Measurements from ENCODE around the gene CPNE6. TPM values are rescaled to one million over a fixed set of nuclear protein-coding genes. Genes with fewer than 3 reads are reported as not detected.

CPNE6 gene
- total RNA-seq (ENCODE audit: low replicate concordance), result not detected in 2 replicates

GRCh38 chr14:24071144-24071697, at the start of gene CPNE6:
Gene CPNE6 (plus strand): TSS chr14:24071562. CDS start chr14:24072937, 1,375 bp downstream.

DNA sequence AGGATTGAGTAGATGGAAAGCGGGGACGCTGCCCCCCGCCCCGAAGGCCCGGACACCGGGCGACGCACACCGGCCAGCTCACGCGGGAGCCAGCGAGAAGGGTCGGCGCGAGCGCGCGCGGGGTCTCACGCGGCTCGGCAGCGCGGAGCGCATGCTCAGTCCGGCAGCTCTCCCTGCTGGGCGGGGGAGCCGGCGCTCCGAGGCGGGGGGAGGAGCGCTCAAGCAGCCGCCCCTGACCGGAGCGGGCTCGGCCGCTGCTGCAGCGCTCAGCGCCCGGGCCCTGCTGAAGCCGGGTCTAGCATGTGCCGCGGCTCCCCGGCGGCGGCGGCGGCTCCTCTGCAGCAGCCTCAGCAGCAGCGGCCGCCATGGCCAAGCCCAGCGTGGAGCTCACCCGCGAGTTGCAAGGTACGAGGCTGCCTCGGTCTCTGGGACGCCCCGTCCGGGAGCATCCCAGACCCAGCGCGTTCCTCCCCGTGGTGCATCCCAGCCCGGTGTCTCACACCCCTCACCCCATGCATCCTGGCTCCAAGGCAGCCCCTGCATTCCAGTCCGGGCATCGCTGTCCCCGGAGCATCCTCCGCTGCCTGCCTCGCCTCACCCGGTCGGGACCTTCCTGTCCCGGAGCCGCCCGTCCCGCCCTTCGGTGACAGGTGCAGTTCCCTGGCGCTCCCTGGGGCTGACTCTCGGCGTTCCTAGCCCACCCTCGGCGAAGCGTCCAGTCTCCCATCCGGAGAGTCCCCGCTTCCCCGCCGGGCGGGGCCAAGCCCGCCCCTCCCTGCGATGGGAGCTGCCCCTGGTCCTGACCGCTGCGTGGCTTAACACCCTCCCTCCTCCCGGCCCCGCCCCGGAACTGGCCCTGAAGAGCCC, 19.3 kb upstream of the CPNE6 start, which contains the start of gene CARMIL3:
CARMIL3 (plus strand) TSS at position 221 of the 867 bp plus-strand sequence; CDS start at position 366, 145 bp downstream.

GRCh38 chr14:24093901-24094840, 22.8 kb downstream of the CPNE6 start, which contains the start of gene PCK2:
Gene PCK2 (plus strand): TSS chr14:24094311. CDS start chr14:24094406, 95 bp downstream.

GRCh38 chr14:24114532-24115421, 43.4 kb downstream of the CPNE6 start, which contains the start of the genes DCAF11 and NRL:
Gene DCAF11 (plus strand): TSS chr14:24114777. CDS start chr14:24115595, 818 bp downstream.
Gene NRL (minus strand): TSS chr14:24114949. CDS start chr14:24082848, 32,101 bp downstream.

Other genes with a start within 250 kb of the CPNE6 start
- gene DHRS4, start 117.8 kb upstream of the CPNE6 start, total RNA-seq (ENCODE audit: low replicate concordance), result 42.8 and 64.0 TPM in 2 replicates
- gene DHRS4L2, start 82.6 kb upstream of the CPNE6 start, total RNA-seq (ENCODE audit: low replicate concordance), result 8.5 and 15.5 TPM in 2 replicates
- gene CARMIL3, start 19.6 kb upstream of the CPNE6 start, total RNA-seq (ENCODE audit: low replicate concordance), result 0.08 TPM in 1 of 2 replicates, not detected in the other
- gene PCK2, start 22.7 kb downstream of the CPNE6 start, total RNA-seq (ENCODE audit: low replicate concordance), result 13.3 and 44.0 TPM in 2 replicates
- 59.1 and 62.1 TPM in 2 replicates for gene DCAF11, start 43.2 kb downstream of the CPNE6 start, total RNA-seq (ENCODE audit: low replicate concordance)
- 0.47 and 1.2 TPM in 2 replicates for gene NRL, start 43.4 kb downstream of the CPNE6 start, total RNA-seq (ENCODE audit: low replicate concordance)
- 0.23 TPM in 1 of 2 replicates, not detected in the other for gene FITM1, start 59.1 kb downstream of the CPNE6 start, total RNA-seq (ENCODE audit: low replicate concordance)
- gene PSME1, start 64.6 kb downstream of the CPNE6 start, total RNA-seq (ENCODE audit: low replicate concordance), result 55.3 and 80.6 TPM in 2 replicates
- gene EMC9, start 70.0 kb downstream of the CPNE6 start, total RNA-seq (ENCODE audit: low replicate concordance), result 19.2 and 21.9 TPM in 2 replicates
- 28.2 and 87.8 TPM in 2 replicates for gene PSME2, start 75.0 kb downstream of the CPNE6 start, total RNA-seq (ENCODE audit: low replicate concordance)
- 22.2 and 24.9 TPM in 2 replicates for gene RNF31, start 75.9 kb downstream of the CPNE6 start, total RNA-seq (ENCODE audit: low replicate concordance)
- gene IRF9, start 89.7 kb downstream of the CPNE6 start, total RNA-seq (ENCODE audit: low replicate concordance), result 68.4 and 96.8 TPM in 2 replicates
- gene REC8, start 100.5 kb downstream of the CPNE6 start, total RNA-seq (ENCODE audit: low replicate concordance), result 0.12 and 0.83 TPM in 2 replicates
- 27.1 and 41.9 TPM in 2 replicates for gene IPO4, start 117.3 kb downstream of the CPNE6 start, total RNA-seq (ENCODE audit: low replicate concordance)
- 42.9 and 55.9 TPM in 2 replicates for gene TM9SF1, start 123.9 kb downstream of the CPNE6 start, total RNA-seq (ENCODE audit: low replicate concordance)
- gene TSSK4, start 134.1 kb downstream of the CPNE6 start, total RNA-seq (ENCODE audit: low replicate concordance), result 0.12 TPM in 1 of 2 replicates, not detected in the other
- gene CHMP4A, start 141.9 kb downstream of the CPNE6 start, total RNA-seq (ENCODE audit: low replicate concordance), result 24.2 and 29.7 TPM in 2 replicates
- 10.8 and 18.3 TPM in 2 replicates for gene MDP1, start 144.5 kb downstream of the CPNE6 start, total RNA-seq (ENCODE audit: low replicate concordance)
- gene NEDD8, start 160.8 kb downstream of the CPNE6 start, total RNA-seq (ENCODE audit: low replicate concordance), result 272 and 446 TPM in 2 replicates
- gene GMPR2, start 161.4 kb downstream of the CPNE6 start, total RNA-seq (ENCODE audit: low replicate concordance), result 72.7 and 109 TPM in 2 replicates
- 38.3 and 42.2 TPM in 2 replicates for gene TINF2, start 171.1 kb downstream of the CPNE6 start, total RNA-seq (ENCODE audit: low replicate concordance)
- 1.6 and 2.5 TPM in 2 replicates for gene TGM1, start 191.6 kb downstream of the CPNE6 start, total RNA-seq (ENCODE audit: low replicate concordance)
- gene RABGGTA, start 200.0 kb downstream of the CPNE6 start, total RNA-seq (ENCODE audit: low replicate concordance), result 16.8 and 22.3 TPM in 2 replicates
- 13.5 and 20.9 TPM in 2 replicates for gene DHRS1, start 228.2 kb downstream of the CPNE6 start, total RNA-seq (ENCODE audit: low replicate concordance)
- 14.4 and 17.4 TPM in 2 replicates for gene NOP9, start 228.3 kb downstream of the CPNE6 start, total RNA-seq (ENCODE audit: low replicate concordance)
- gene CIDEB, start 236.4 kb downstream of the CPNE6 start, total RNA-seq (ENCODE audit: low replicate concordance), result 0.08 and 3.3 TPM in 2 replicates
- 1.2 and 2.3 TPM in 2 replicates for gene LTB4R2, start 238.6 kb downstream of the CPNE6 start, total RNA-seq (ENCODE audit: low replicate concordance)
- 0.75 and 6.3 TPM in 2 replicates for gene LTB4R, start 239.9 kb downstream of the CPNE6 start, total RNA-seq (ENCODE audit: low replicate concordance)

Data from smooth muscle cell of the coronary artery (primary cell).